PC-9 (cell line): ENCODE measurements around the gene TAS1R3. TPM values are rescaled to one million over a fixed set of nuclear protein-coding genes. Genes with fewer than 3 reads are reported as not detected.

ENCODE experiments used
- BruUV-seq: library from RNA; stranded (reverse); fragments of 400-500 nt; replicated peaks from 2 replicates; lab custom pipeline; 2021; lab: Mats Ljungman, UMichigan
- CTCF ChIA-PET: fragments of 300-600 bp; sonication (Branson Sonifier 250); formaldehyde crosslinking; loops from one replicate; lab custom pipeline; 2022; ENCODE audit warnings: antibody characterized with exemption; lab: Charles Lee
- POLR2A ChIA-PET: fragments of 300-600 bp; sonication (Branson Sonifier 250); formaldehyde crosslinking; loops from one replicate; lab custom pipeline; 2022; ENCODE audit warnings: antibody characterized with exemption; ENCODE audit not compliant: unreplicated experiment; lab: Charles Lee
- DNase-seq, 2 experiments: peaks; one replicate each; pipeline versions ENCODE4 v3.0.0 to v3.0.0-alpha.2; 2015 to 2022; ENCODE audit warnings: mixed read lengths in 1 of 2
- H2AFZ ChIP-seq: fragments of 200-600 bp; sonication (generic); 2 replicates; pipeline ENCODE4 v1.8.1; 2017; ENCODE audit warnings: antibody characterized with exemption
- H3F3A ChIP-seq: fragments of 200-600 bp; sonication (generic); 2 replicates; pipeline ENCODE4 v1.8.1; 2017; ENCODE audit warnings: antibody characterized with exemption, mild to moderate bottlenecking, low read depth; ENCODE audit not compliant: insufficient read depth
- H3K27ac ChIP-seq: fragments of 200-600 bp; sonication (generic); 2 replicates; pipeline ENCODE4 v1.6.1; 2016; ENCODE audit warnings: mixed run types
- H3K27me3 ChIP-seq: fragments of 200-600 bp; sonication (generic); 2 replicates; pipeline ENCODE4 v1.6.1; 2016; ENCODE audit warnings: low read depth, mixed run types; ENCODE audit not compliant: insufficient read depth
- H3K36me3 ChIP-seq: fragments of 200-600 bp; sonication (generic); 2 replicates; pipeline ENCODE4 v1.6.1; 2016; ENCODE audit warnings: low read depth, mixed run types
- H3K4me1 ChIP-seq: fragments of 200-600 bp; sonication (generic); replicated peaks from 2 replicates; pipeline ENCODE4 v1.6.1; 2016; ENCODE audit warnings: mixed run types; ENCODE audit not compliant: insufficient read depth
- H3K4me2 ChIP-seq: fragments of 200-600 bp; sonication (generic); 2 replicates; pipeline ENCODE4 v1.6.1; 2017; ENCODE audit warnings: mixed run types
- H3K4me3 ChIP-seq: fragments of 200-600 bp; sonication (generic); 2 replicates; pipeline ENCODE4 v1.6.1; 2016; ENCODE audit warnings: mixed run types
- H3K79me2 ChIP-seq: fragments of 200-600 bp; sonication (generic); 2 replicates; pipeline ENCODE4 v1.6.1; 2017; ENCODE audit warnings: low read depth, mixed run types
- H3K9me2 ChIP-seq: fragments of 200-600 bp; sonication (generic); 2 replicates; pipeline ENCODE4 v1.8.1; 2017; ENCODE audit warnings: mild to moderate bottlenecking; ENCODE audit not compliant: insufficient read depth
- H3K9me3 ChIP-seq: fragments of 200-600 bp; sonication (generic); 2 replicates; pipeline ENCODE4 v1.8.1; 2016; ENCODE audit warnings: low read depth; ENCODE audit not compliant: insufficient read depth
- H4K20me1 ChIP-seq: fragments of 200-600 bp; sonication (generic); 2 replicates; pipeline ENCODE4 v1.8.1; 2017; ENCODE audit not compliant: insufficient read depth
- EZH2 ChIP-seq: fragments of 200-600 bp; sonication (generic); IDR thresholded peaks from 2 replicates; pipeline ENCODE4 v1.8.0; 2017; ENCODE audit warnings: antibody characterized with exemption, low read depth
- intact Hi-C: fragments of 100-400 bp; cut with micrococcal nuclease; formaldehyde crosslinking; loops from one replicate; pipeline ENCODE4 v1.10.0; 2022; ENCODE audit not compliant: unreplicated experiment
- total RNA-seq: library from RNA; stranded (reverse); gene quantifications from 2 replicates; pipeline ENCODE4 v1.2.3, GENCODE V29; 2021
- TF ChIP-seq, protein P1 (sequence below): fragments of 200-600 bp; sonication (generic); conservative IDR thresholded peaks from 2 replicates; pipeline ENCODE4 v1.6.1; 2017; ENCODE audit warnings: mixed run types, antibody characterized with exemption, mild to moderate bottlenecking, moderate library complexity

Gene TAS1R3
- total RNA-seq, 1 experiment from 2014 or later, result 0.57 TPM

DNA sequence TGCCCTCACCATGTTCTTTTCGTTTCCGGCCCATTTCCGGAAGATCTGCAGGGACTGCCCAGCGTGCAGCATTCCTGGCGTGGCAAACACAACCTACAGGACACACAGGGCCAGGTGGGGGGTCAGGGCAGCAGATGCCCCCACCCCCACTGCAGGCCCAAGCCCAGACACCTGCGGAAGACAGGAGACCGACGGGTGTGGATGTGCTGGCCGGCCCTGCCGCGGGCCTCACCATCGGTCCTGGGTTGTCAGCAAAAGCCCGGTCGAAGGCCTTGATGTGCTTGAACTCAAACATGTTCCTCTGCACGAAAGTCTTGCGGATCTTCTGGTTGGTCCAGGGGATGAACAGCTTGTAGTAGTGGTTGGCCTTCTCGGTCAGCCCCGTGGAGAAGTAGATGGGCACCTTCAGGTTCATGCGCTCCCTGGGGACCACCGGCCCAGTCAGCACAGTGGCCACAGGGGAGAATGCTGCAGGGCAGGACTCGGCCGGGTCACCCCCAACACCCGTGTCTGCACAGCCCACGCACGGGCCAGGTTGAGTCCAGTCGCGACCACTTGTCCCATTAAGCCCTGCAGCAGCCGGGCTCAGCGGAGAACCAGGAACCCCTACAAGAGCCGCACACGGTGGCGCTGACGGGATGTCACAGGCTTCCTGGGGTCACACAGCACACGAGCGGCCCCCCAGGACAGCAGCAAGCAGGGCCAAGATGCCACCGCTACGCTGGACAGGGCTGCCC is 17.4 kb upstream of the TAS1R3 start:
- Histone ChIP-seq H4K20me1 (peaks cover 53% of the 10 kb centered on the region), H3K4me1 (peaks cover 20% of the 10 kb centered on the region), H3K9me2 (no peaks in the 10 kb centered on the region), H3K27ac (no peak overlapping the region), H3K36me3 (0 out of 2 replicates have a peak, but pooled peaks cover 5% of the 10 kb centered on the region), H3K9me3 (no peaks in the 10 kb centered on the region), H3K79me2 (peaks cover 36% of the 10 kb centered on the region), H2AFZ (no peak overlapping the region), H3K27me3 (no peaks in the 10 kb centered on the region), H3F3A (peaks cover 39% of the 10 kb centered on the region), H3K4me3 (no peak overlapping the region), H3K4me2 (no peak overlapping the region)
- DNase-seq, result no peak
- TF ChIP-seq, protein P1, sequence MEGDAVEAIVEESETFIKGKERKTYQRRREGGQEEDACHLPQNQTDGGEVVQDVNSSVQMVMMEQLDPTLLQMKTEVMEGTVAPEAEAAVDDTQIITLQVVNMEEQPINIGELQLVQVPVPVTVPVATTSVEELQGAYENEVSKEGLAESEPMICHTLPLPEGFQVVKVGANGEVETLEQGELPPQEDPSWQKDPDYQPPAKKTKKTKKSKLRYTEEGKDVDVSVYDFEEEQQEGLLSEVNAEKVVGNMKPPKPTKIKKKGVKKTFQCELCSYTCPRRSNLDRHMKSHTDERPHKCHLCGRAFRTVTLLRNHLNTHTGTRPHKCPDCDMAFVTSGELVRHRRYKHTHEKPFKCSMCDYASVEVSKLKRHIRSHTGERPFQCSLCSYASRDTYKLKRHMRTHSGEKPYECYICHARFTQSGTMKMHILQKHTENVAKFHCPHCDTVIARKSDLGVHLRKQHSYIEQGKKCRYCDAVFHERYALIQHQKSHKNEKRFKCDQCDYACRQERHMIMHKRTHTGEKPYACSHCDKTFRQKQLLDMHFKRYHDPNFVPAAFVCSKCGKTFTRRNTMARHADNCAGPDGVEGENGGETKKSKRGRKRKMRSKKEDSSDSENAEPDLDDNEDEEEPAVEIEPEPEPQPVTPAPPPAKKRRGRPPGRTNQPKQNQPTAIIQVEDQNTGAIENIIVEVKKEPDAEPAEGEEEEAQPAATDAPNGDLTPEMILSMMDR, result no peak
- no peak for TF ChIP-seq EZH2
- intact Hi-C loops, result no loop called here
- CTCF ChIA-PET, result no interaction called here
- POLR2A ChIA-PET, result no interaction called here
- BruUV-seq, result no TSS peak

DNA sequence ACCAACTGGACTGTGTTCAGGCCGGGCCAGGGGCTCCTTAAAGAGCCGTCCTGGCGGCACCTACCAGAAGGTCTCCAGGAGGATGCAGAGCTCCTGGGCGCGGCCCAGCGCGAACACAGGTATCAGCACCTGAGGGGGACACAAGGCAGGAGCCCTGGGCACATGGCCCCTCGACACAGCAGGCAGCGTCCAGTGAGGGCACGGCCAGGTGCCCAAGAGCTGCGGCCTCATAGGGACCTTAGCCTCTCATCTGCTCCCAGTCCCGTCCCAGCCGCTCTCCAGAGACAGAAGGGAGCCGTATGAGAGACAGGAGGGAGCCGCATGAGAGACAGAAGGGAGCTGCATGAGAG is 16.9 kb upstream of the TAS1R3 start:
- Histone ChIP-seq H3K9me2 (no peaks in the 10 kb centered on the region), H3K36me3 (0 out of 2 replicates have a peak, but pooled peaks cover 5% of the 10 kb centered on the region), H3K79me2 (peaks cover 30% of the 10 kb centered on the region), H3F3A (peaks cover 44% of the 10 kb centered on the region), H4K20me1 (peaks cover 55% of the 10 kb centered on the region), H3K9me3 (no peaks in the 10 kb centered on the region), H3K4me2 (no peak overlapping the region), H2AFZ (no peak overlapping the region), H3K4me3 (no peak overlapping the region), H3K27me3 (no peaks in the 10 kb centered on the region), H3K27ac (no peak overlapping the region), H3K4me1 (peaks cover 25% of the 10 kb centered on the region)
- no peak for TF ChIP-seq EZH2
- TF ChIP-seq, protein P1, result no peak
- intact Hi-C loops, result no loop called here
- POLR2A ChIA-PET, result no interaction called here
- no peak for DNase-seq
- CTCF ChIA-PET, result no interaction called here
- BruUV-seq, result no TSS peak

DNA sequence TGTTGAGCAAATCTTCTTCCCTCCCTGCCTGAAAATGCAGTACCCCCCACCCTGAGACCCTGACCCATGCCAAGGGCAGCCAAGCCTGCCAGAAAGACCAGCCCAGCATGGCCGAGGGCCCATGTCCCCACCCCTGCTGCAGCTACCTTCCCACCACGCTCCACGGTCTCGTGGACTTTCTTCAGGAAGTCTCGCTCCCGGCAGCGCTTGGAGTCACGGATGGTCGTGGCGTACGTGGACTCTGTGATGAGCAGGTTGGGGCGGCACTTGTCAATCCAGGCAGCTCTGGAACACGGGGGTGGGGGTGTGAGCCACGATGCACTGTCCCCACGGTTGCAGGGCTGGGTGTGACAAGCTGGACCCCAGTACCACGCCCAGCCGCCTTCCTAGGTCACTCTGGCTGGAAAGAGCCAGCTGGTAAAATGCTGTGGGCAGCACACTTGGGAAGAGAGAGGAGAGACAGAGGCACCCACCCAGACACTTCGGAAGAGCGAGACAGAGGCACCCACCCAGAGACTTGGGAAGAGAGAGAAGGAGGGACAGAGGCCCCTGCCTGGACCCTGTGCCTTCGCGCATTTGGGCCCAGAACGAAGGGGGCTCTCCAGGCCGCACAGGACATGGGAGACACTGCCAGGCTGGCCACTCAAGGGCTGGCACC is 16.3 kb upstream of the TAS1R3 start:
- CTCF ChIA-PET, result no interaction called here
- Histone ChIP-seq H3K9me3 (no peaks in the 10 kb centered on the region), H3F3A (peaks cover 50% of the 10 kb centered on the region), H2AFZ (no peak overlapping the region), H3K27me3 (no peaks in the 10 kb centered on the region), H3K79me2 (peaks cover 35% of the 10 kb centered on the region), H4K20me1 (peaks cover 57% of the 10 kb centered on the region), H3K4me1 (peaks cover 20% of the 10 kb centered on the region), H3K4me2 (no peak overlapping the region), H3K4me3 (no peak overlapping the region), H3K27ac (no peak overlapping the region), H3K9me2 (no peaks in the 10 kb centered on the region), H3K36me3 (0 out of 2 replicates have a peak, but pooled peaks cover 5% of the 10 kb centered on the region)
- TF ChIP-seq, protein P1, result no peak
- TF ChIP-seq EZH2, result no peak
- POLR2A ChIA-PET, result no interaction called here
- no peak for DNase-seq
- intact Hi-C loops, result no loop called here
- BruUV-seq, result no TSS peak
